NCI-H1417 (cell line): ENCODE data around the gene GGT6.

Source experiments
- DNase-seq, 3 experiments: peaks; one replicate each; lab custom pipeline; 2025; lab: John Stamatoyannopoulos, UW

Gene GGT6

DNA sequence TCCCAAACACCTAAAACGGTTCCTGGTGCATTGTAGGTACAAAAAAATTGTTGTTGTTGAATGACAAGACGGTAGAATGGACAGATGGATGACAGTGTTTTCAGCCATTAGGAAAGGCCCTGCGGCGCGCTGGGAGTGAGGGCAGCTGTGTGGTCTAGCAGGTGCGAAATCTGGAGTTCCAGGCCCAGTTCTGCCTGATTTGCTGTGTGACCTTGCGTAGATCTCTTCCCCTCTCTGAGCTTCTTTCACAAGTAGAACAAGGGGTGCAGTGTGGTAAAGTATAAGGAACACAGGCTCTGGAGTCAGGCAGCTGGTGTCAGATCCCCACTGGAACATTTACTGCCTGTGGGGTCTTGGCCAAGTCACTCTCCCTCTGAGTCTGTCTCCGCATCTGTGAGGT, 36.4 kb downstream of the GGT6 start:
- no peak for DNase-seq

DNA sequence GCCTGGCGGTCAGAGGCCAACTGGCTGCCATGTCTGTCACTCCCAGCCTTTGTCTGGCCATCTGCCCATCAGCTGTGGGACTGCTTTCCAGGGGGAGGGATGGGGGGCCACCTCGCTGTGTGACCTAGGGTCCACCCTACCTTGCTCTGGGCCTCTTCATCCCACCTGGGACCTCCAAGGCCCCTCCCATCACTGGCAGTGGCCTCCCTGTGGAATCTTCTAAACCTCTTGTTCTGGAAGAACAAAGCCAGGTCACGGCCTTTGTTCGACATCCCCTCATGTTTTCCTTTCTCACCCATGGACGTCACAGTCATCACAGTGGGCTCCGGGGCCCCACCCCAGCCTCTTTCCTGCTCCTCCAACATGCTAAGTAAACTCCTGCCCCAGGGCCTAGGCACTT, 37.7 kb downstream of the GGT6 start:
- DNase-seq = no peak

DNA sequence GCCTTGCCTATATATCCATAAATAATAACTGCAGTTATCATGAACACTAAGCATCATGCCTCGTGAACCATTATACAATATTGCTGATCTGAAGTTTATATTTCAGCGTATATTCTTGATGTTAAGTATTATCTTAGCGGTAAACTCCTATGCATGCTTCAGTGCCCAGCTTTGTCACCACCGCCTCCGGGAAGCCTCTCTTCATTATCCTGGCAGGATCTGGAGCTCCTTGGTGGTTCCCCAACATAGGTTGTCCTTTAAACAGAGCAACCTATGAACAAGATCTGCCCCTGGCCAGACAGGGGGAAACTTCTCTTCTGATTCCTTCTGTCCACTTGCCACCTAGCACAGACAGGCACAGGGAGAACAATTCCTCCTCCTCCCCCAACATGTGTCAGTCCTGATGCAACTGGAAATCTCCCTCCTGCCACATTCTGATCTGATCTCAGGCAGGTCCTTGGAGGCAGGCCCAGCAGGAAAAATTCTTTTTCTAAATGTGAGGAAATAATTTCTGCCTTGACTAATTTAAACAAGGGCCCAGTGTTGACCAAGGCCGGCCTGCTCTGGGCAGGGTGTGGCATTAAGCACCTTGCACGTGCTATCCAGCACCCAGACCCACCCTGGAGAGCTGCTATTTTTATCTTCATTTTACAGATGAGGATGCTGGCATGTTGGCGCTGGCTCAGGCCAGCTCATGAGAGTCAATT, 39.3 kb downstream of the GGT6 start:
- DNase-seq = no peak

DNA sequence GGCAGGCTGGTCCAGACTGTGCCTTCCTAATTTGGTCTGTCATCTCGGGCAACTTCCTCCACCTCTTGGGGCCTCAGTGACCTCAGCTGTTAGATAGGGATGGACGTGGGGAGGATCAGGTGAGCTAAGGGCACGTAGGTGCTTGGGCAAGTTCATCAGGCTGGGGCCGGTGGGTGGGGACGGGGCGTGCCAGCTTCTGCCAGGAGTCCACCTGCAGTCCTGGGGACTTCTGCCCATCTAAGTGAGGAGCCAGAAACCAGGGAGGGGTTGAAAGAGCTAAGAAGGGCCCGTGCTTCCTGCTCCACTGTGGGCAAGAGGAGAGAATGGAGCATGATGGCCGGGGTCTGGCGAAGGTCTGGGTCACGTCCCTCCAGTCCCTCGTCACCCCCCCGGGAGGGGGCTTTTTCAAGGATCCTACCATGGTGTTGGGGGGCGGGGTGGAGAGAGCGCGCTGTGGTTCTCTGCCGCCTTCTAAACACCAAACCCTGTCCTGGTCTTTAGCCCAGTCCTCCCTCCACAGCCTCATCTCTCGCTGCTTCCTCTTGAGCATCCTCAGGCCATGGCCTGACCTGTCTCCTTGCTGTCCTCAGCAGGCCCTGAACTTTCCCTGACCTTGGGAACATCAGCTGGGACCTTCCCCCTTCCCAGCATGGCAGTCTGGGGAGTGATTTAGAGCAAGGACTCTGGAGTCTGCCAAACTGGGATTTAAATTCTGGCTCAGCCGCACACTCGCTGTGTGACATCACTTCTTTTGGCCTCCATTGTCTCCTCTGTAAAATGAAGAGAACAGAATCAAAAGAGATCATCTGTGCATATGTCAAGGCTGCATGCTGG, 40.1 kb downstream of the GGT6 start:
- no peak for DNase-seq

DNA sequence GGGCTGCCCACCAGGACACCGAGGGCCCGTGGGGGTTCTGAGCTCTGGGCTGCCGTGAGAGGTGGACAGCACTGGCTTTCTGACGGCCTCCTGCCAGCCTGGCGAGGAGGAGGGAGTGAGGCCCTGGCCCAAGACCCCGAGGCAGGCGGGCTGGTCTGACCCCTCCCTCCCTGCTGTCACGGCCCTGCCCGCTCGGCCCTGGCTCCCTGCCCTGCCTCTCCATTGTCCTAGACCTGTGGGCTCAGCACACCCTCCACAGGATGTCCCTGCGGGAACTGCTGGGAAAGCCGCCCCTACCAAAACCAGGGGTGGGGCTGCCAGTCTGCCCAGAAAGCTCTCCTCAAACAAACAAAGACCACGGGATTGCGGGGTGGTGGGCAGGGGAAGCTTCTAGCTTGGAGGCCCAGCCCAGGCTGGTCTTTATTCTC, 41.0 kb downstream of the GGT6 start:
- no peak for DNase-seq

DNA sequence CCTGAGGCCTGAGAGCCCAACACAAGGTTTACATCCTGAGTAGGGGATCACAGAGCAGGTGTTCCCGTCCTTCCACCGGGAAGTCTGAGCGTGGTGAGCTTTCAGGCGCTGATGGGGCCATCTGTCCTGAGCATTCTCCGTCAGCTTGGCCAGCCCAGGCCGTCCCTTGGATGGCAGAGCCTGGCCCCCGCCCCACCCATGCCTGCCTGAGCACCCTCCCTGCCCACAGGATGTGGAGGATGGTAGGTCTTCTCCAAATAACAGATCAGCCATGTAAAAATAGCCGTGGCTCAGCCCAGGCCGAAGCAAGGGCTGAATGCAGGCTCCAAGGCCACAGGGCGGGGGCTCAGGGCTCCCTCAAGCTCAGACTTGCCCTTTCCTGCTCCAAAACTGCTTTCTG, 41.5 kb downstream of the GGT6 start:
- DNase-seq = no peak

DNA sequence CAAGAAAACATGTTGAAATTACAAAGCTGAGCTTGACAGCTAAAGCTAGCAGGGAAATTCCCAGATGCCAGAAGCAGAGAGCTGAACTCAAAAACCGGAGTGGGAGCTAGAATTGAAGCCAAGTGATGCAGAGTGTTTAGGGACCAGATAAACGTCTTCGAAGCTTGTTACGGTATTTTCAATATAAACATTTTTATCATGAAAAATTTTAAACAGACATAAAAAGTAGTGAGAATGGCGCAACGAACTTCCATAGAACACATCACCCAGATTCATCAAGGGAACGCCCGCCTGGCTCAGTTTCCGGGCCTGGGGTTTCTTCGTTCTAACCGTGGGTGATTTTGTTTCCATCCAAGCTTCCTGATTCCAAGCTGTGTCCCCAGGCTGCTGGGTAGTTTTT, 43.6 kb downstream of the GGT6 start:
- no peak for DNase-seq

DNA sequence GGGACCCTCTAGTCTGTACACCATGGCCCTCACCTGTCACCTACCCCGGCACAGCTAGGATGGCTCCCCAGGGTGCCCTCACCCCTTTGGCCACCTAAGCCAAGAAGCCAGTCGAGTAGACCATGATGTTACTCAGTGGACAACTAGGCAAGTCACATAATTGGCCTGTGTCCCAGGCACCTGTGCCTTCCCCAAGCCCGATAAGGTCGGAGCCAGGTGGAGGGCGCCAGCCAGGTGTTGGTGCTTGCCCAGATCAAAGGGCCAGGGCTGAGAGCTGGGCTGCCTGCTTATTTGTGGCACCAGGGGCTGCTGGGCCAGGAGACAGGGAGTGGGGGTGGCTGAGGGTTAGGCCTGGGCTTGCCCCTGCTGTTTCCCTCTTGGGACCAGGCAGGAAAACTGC, 44.9 kb downstream of the GGT6 start:
- DNase-seq = no peak

DNA sequence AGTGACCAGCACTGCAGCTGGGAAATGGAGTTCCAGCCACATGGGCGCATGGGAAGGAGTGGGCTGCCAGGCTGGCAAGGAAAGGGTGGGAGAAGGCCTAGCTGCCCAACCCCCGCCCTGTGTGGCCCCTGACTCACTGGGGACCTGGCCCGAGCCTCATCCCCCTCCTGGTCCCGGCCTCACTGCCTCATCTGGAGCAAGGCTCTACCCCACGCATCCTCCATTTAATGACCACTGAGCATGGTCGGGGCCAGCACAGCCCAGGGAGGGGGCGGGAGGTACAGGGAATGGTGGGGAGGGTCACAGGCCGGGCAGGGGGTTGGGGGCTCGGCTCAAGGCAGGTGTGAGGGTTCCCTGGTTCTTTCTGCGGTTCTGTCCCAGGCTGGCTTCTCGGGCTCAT, 45.6 kb downstream of the GGT6 start:
- DNase-seq = no peak

DNA sequence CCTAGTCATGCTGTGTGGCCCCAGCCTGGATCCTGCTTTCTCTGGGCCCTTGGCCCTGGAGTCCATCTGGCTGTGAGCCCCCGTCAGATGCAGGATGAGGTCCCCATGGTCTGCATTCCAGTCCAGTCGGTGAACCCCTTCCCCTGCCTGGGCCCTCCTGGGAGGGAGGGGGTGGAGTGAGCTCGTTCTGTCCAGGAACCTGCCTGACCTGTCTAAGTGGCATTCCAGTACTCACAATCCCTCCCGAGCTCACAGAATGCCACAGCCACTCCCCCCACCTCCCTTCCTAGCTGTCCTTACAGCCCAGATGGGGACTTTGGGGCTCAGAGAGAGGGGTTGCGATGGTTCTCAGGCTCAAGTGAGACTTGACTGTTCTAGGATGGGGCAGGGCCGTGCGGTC, 46.2 kb downstream of the GGT6 start:
- DNase-seq = no peak

DNA sequence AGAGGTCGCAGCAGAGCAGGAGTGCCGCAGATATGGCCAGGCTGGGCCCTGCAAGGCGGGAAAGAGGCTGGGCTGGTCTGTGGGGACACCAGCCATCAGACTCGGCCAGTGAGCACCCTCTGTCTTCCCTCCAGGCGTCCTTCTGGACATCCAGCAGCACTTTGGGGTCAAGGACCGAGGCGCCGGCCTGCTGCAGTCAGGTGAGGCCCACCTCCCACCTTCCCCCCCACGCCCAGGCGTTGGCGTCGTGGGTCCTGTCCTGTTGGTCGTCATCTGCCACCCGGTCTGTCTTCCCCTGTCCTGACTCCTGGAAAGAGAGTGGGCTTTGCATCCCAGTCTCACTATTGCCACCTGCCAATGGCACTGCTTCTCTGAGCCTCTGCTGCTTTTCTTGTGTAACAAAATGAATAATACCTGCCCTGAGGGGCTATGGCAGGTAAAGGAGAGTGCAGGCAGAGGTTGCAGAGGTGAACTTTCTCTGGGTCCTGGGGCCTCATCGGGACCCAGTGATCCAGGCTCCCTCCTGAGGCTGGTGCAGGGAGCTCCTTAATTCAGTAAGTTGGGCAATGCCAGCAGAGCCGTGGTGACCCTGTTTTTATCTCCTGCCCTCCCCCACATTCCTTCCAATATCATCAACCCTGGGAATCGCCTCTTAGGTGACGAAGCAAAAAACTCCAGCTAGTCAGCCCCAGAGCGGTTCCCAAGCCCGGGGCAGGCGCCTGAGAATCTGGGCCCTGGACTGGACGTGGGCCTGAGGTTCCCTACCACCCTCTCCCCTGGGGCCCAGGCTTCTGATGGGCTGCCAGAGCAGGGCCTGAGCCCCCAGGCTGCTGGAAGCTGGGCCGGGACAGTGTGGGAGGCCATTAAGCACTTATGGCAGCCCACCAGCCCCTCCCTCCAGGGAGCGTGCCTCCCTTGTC, 47.0 kb downstream of the GGT6 start:
- no peak for DNase-seq

DNA sequence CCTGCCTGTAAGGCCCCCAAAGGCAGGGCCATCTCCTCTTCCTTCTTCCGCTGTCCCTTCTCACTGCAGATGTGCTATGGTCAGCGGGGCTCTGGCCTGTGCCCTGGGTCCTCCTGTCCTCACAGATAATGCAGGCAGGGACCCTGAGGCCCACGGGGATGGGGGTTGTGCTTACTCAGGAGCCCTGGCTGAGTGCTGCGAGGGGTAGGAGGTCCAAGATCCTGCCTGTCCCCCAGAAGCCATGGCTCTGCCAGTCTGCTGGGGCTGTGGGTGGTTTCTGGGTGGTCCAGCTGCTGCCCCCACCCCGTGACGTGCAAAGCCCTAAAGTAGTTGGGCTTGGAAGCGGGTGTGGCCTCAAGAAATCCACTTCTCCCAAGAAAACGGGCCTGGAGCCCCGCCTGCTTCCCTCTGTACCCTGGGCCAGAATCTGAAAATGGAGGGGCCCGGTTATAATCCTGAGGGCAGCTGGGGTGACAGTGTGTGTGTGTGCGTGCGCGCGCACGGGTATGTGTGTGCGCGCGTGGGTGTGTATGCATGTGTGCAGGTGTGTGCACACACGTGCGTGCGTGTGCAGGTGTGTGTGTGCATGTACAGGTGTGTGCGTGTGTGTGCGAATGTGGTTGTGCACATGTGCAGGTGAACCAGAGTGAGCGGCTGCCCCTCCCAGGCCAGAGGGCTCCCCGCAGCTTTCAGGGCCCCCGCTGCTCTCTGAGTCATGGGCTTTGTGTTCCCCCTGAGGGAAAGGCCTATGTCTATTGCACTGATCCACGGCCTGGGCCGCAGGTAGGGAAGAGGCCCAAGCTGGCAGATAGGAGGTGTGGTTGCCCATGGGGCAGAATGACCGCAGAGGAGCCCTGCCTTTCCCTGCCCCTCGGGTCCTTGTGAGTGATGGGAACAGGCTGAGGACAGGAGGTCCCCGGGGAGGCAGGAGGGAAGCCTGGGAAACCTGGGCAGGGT, 47.9 kb downstream of the GGT6 start:
- DNase-seq = no peak

DNA sequence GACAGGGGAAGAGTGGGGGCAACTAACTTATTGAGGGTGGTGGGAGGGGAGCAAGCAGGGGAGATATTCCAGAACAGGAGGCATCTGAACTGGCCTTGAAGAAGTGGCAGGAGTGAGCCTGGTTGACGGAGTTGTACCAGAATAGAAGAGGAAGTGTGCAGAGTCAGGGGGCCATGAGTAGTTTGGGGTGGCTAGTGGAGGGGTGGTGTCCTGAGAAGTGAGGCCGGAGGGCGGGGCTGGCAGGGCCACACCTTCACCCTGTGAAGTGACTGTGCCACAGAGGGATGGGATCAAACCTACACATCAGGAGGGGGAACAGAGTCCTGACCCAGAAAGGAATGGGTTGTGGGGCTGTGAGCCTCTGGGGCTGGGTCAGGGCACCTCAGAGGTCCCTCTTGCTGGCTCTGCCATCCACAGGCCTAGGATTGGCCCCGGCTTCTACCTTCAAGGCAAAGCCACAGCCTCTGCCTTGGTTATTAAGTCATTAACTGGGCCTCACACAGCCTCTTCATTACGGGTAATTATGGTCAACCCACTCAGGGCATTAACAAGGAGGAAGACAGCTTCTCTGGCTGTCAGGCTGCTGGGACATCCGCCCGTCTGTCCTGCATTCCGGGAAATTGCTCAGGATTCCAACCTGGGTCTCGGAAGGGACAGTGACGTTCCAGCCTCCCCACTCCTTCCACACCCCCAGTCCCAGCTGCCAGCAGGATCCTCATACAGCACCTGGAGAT, 49.0 kb downstream of the GGT6 start:
- DNase-seq = no peak

DNA sequence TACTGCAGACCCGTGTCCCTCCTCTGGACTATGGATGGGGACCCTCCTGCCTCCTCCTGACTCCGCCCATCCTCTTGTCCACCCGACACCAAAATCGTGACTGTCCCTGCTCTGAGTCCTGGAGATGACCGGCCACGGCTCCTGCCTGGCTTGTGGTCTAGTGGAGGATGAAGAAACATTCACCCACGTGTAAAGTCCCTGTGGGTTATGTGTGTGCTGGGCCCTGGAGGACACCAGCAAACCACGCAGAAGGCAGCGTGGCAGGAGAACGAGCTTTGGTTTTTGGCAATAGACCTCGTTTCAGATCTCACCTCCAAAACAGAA, 49.8 kb downstream of the GGT6 start:
- no peak for DNase-seq

DNA sequence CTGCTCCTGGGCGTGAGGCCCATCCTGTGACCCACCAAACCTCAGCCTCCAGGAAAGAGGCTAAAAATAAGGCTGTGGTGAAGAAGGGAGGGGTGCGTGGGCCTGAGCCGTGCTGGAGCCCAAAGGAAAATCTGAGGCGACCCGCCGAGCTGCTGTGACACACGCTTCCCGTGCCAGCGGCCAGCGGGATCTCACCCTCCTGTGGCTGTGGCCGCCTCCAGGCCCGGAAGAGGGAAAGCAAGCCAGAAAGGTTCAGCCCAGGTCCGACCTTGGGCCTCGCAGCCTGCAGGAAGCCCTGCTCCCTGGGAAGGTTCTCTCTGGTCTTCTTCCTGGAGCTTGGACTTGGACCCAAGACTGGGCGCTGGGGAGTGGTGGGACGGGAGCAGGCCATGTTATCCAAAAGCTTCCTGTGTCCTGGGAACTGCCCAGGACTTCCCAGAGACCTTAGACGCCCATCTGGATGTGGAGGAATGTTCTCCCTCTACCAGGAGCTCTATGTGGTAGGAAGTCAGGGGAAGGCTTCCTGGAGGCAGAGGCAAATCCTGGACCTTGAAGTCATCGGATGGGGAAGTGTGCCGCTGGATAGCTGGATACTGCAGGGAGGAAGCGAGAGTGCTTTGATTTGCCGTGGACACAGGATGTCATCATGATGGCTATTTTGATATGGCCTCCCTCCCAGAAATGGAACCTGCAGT, 50.3 kb downstream of the GGT6 start:
- DNase-seq = no peak

DNA sequence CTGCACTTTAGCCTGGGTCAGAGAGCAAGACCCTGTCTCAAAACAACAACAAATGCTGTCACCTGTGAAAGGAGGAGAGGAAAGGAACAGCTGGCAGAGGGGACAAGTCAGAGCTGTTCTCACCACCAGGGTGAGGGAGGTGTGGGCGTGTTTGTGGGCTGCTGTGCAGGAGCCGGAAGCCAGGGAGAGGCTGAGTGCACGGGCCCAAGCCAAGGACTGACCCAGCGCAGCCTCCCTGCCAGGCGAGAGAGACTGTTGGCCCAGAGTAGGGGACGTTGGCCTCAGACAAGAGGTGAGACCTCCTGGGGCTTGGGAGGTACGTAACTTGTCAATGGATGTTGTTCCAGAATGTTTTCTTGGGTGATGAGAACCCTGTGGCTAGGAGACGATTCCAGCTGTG, 51.0 kb downstream of the GGT6 start:
- no peak for DNase-seq

DNA sequence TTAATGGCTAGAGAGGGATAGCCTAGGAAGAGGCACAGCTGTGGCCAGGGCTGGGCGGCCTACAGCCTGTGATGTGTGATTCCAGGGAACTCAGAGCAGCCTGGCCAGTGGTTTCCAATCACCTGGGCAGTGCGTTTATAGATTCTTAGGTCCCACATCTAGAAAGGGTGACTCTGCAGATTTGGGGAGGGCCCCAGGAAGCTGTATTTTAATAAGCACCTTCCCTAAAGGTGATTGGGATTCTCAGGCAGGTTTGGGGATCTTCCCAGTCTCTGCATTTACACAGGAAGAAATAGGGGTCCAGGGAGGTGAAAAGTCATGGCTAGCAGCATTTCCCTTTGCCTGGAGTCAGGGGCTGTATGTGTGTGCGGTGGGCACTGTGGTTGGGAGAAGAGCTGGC, 52.2 kb downstream of the GGT6 start:
- DNase-seq = no peak

DNA sequence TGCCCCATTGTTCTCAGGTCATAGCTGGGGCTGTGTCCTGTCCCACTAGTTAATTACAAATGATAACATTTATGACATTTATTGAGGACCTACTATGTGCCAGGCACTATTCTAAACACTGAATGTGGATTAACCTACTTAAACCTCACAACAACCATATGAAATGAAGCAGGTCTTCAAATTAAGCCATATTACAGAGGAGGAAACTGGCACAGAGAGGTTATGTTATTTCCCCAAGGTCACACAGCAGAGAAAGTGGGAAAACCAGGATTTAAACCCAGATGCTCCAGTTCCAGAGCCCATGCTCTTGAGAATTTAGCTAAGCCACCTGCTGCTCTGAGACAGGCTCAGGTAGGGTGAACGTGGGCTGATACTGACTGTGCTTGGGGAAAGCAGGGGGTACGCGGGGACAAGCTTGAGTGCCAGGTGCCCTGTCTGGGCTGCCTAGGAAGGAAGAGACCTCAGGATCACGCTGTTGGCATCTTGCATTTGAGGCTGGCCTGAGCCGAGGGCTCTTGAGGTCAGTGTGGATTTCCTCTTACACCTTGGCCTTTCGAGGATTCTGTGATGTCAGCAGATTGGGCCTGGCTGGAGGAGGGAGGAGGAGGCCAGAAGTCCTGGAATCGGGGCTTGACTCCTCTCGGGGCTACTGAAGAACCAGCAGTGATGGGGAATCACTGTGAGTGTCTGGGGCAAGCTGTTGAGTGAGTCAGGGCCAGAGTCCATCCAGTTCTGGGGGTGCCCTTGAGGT, 52.8 kb downstream of the GGT6 start:
- DNase-seq = no peak
